PC-9 (cell line): ENCODE data around the gene TGFBR3.

Experiments
- CTCF ChIP-seq: fragments of 200-600 bp; sonication (generic); conservative IDR thresholded peaks from 2 replicates; pipeline ENCODE4 v1.6.1; 2017; ENCODE audit warnings: mixed run types, antibody characterized with exemption, mild to moderate bottlenecking, moderate library complexity
- EZH2 ChIP-seq: fragments of 200-600 bp; sonication (generic); IDR thresholded peaks from 2 replicates; pipeline ENCODE4 v1.8.0; 2017; ENCODE audit warnings: antibody characterized with exemption, low read depth

- TF ChIP-seq CTCF: no peak
- no peak for TF ChIP-seq EZH2
Observed at GRCh38 chr1:91913018-91913417, 27.1 kb upstream of the TGFBR3 start.
